GM12864 (cell line): Measurements from ENCODE around the gene TAX1BP3.

Experiments used
- DNase-seq: peaks from one replicate; pipeline ENCODE4 v3.0.0-alpha.2; 2011; ENCODE audit warnings: low read depth
- H3K4me3 ChIP-seq: 2 replicates; pipeline ENCODE4 v1.5.1; 2011; ENCODE audit warnings: mild to moderate bottlenecking, low read depth, low read length, control low read depth
- TF ChIP-seq, protein P1 (sequence below): IDR thresholded peaks from 2 replicates; pipeline ENCODE4 v1.5.1; 2011; ENCODE audit warnings: low read depth, mild to moderate bottlenecking, moderate library complexity, low read length, control low read depth, inconsistent platforms; ENCODE audit errors: missing control alignments

The TAX1BP3 gene

GRCh38 chr17:3639981-3640596 is 28.3 kb downstream of the TAX1BP3 start:
- no peak for DNase-seq
- TF ChIP-seq, protein P1, sequence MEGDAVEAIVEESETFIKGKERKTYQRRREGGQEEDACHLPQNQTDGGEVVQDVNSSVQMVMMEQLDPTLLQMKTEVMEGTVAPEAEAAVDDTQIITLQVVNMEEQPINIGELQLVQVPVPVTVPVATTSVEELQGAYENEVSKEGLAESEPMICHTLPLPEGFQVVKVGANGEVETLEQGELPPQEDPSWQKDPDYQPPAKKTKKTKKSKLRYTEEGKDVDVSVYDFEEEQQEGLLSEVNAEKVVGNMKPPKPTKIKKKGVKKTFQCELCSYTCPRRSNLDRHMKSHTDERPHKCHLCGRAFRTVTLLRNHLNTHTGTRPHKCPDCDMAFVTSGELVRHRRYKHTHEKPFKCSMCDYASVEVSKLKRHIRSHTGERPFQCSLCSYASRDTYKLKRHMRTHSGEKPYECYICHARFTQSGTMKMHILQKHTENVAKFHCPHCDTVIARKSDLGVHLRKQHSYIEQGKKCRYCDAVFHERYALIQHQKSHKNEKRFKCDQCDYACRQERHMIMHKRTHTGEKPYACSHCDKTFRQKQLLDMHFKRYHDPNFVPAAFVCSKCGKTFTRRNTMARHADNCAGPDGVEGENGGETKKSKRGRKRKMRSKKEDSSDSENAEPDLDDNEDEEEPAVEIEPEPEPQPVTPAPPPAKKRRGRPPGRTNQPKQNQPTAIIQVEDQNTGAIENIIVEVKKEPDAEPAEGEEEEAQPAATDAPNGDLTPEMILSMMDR = no peak
- H3K4me3 ChIP-seq = no peak overlapping the region

DNA sequence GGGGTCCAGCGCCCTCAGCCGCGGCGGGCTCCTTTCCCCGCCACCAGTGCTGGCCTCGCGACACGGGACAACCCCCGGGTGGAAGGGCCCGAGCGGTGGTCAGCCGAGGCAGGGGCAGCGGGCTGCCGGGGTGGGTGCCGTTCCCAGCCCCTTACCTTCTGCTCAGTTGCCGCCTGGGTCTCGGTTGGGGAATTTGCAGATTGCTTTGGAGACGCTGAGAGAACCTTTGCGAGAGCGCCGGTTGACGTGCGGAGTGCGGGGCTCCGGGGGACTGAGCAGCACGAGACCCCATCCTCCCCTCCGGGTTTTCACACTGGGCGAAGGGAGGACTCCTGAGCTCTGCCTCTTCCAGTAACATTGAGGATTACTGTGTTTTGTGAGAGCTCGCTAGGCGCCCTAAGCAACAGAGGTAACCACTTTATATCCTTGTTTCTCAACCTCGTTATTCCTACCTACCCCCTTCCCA is 31.4 kb downstream of the TAX1BP3 start:
- TF ChIP-seq, protein P1 = no peak
- DNase-seq = no peak
- H3K4me3 ChIP-seq = peak overlapping the region; percentile 99

GRCh38 chr17:3636154-3636907 is 32.0 kb downstream of the TAX1BP3 start, which contains the start of the genes CTNS and SHPK:
TSS of gene CTNS (plus strand) at chr17:3636760. CDS start at chr17:3640207, 3,447 bp downstream.
TSS of gene SHPK (minus strand) at chr17:3636250. CDS start at chr17:3636219, 31 bp downstream.
- TF ChIP-seq, protein P1 = no peak

GRCh38 chr17:3635474-3636153 is 32.8 kb downstream of the TAX1BP3 start:
- DNase-seq = no peak
- TF ChIP-seq, protein P1 = peak; percentile 4
- peak overlapping the region; percentile 99 for H3K4me3 ChIP-seq

More at GRCh38 chr17:3636154-3636907, 32.0 kb downstream of the TAX1BP3 start, which contains the start of the genes CTNS and SHPK:
- DNase-seq = peak; percentile 84
- H3K4me3 ChIP-seq = peak within 1 kb of the TSS; percentile 99

GRCh38 chr17:3632287-3632686 is 36.1 kb downstream of the TAX1BP3 start:
- no peak overlapping the region for H3K4me3 ChIP-seq
- DNase-seq = no peak
- TF ChIP-seq, protein P1 = no peak

DNA sequence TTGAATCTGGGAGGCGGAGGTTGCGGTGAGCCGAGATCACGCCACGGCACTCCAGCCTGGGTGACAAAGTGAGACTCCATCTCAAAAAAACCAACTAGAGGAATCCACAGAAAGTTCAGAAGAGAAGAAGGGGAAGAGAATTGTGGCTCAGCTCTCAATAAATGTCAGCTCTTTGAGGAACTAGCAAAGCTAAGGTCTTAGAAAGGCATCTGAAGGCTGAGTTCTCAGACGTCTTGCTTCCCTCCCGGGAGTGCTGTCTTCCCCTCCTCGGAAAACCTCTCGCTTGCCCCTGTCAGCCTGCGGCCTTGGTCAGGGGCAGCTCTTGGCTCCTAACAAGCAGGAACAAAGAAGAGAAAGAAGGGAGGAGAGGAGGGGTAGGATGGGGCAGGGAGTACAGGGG is 37.6 kb downstream of the TAX1BP3 start:
- H3K4me3 ChIP-seq = no peak overlapping the region
- TF ChIP-seq, protein P1 = no peak
- DNase-seq = no peak
